A673 (cell line): ENCODE measurements around the gene MICAL1.

Source experiments
- EZH2 ChIP-seq: fragments of 200-600 bp; sonication (generic); IDR thresholded peaks from 2 replicates; pipeline ENCODE4 v1.6.1; 2017; ENCODE audit warnings: borderline replicate concordance, low read depth, mild to moderate bottlenecking, mixed read lengths, antibody characterized with exemption, low read length; ENCODE audit not compliant: poor library complexity, severe bottlenecking
- TF ChIP-seq, protein P1 (sequence below): fragments of 300-800, 200-600 bp; sonication (generic); conservative IDR thresholded peaks from 2 replicates; pipeline ENCODE4 v1.5.1; 2017; ENCODE audit warnings: low read depth, mild to moderate bottlenecking, antibody characterized with exemption, low read length, moderate library complexity, mixed read lengths

DNA sequence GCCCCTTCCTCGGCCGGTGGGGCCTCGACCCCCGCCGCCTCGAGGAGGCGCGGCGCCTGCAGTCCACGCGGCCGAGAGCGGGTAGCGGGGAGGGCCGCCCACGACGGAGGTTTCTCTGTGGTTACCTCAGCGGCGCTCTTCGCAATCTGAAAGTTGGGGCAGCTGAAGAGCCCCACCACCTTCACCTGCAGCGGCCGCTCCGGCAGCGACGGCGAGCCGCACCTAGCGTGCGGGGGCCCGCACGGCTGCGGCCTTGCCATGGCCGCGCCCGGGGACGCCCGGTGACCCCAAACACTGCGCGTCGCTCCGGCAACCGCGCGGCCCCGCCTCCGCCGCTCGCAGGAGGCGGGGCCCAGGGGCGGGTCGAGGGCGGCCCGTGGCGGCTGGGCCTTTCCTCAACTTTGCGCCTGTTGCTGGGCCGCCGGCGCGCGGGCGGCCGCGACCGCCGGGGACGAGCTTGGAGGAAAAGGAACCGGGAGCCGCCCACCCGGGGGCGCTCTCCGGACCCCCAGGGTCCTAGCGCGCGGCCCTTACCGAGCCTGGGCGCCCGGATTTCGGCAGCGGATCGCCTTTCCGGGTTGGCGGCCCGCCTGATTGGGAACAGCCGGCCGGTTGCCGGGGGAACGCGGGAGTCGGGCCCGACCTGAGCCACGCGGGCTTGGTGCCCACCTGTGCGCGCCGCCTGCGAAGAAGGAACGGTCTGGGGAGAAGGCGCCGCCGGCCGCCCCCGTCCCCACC is 15.1 kb downstream of the MICAL1 start, which contains the start of the genes PPIL6 and SMPD2:
- TF ChIP-seq, protein P1, sequence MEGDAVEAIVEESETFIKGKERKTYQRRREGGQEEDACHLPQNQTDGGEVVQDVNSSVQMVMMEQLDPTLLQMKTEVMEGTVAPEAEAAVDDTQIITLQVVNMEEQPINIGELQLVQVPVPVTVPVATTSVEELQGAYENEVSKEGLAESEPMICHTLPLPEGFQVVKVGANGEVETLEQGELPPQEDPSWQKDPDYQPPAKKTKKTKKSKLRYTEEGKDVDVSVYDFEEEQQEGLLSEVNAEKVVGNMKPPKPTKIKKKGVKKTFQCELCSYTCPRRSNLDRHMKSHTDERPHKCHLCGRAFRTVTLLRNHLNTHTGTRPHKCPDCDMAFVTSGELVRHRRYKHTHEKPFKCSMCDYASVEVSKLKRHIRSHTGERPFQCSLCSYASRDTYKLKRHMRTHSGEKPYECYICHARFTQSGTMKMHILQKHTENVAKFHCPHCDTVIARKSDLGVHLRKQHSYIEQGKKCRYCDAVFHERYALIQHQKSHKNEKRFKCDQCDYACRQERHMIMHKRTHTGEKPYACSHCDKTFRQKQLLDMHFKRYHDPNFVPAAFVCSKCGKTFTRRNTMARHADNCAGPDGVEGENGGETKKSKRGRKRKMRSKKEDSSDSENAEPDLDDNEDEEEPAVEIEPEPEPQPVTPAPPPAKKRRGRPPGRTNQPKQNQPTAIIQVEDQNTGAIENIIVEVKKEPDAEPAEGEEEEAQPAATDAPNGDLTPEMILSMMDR, result no peak
- no peak for TF ChIP-seq EZH2
